Suppressor macrophage (primary cell): Measurements from ENCODE around the gene GTPBP6.

Experiments
- DNase-seq, 4 experiments: peaks; one replicate each; pipeline ENCODE4 v3.0.0-alpha.2; 2020 to 2022
- total RNA-seq, 17 experiments: gene quantifications; one replicate each; lab custom pipeline; 2026; ENCODE audit warnings: mixed read lengths in 6 of 17, inconsistent platforms in 3 of 17; lab: John Stamatoyannopoulos, UW

Gene GTPBP6, protein sequence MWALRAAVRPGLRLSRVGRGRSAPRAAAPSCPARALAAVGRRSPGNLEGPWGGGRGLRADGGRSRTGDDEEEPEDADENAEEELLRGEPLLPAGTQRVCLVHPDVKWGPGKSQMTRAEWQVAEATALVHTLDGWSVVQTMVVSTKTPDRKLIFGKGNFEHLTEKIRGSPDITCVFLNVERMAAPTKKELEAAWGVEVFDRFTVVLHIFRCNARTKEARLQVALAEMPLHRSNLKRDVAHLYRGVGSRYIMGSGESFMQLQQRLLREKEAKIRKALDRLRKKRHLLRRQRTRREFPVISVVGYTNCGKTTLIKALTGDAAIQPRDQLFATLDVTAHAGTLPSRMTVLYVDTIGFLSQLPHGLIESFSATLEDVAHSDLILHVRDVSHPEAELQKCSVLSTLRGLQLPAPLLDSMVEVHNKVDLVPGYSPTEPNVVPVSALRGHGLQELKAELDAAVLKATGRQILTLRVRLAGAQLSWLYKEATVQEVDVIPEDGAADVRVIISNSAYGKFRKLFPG
- total RNA-seq = 16.8 to 55.2 (median 27.1) reads per million in 17 experiments

DNA sequence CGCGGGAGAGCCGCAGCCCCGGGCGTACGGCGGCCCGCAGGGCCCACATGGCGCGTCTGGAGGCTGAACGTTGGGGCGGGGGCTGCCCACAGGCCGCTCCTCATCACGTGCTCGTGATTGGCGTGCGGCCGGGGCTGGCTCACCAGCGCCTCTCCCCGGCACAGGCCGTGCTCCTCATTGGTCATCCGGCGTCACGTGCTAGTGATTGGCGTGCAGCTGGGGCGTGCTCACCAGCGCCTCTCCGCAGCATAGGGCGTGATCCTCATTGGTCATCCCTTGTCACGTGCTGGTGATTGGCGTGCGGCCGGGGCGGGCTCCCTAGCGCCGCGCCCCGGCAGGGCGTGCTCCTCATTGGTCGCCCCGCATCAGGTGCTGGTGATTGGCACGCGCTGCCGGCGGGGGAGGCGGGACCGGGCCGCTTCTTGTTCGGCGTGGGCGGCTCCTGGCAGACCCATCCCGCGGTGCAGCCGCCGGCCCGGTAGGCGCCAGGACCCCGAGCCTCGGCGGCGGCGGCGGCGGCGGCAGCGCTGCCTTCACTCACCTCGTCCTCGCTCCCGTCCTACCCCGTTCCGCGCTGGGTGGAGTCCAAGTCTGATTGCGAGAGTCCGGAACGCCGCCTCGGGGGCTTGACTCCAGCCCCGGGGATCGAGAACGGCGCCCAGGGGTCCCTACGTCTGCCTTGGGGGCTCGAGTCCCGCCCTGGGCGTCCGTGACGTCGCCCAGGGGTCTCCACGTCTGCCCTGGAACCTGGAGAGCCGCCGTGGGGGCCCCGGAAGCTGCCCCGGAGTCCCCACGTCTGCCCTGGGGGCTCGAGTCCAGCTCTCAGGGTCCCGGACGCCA lies at the start of gene GTPBP6:
TSS of gene GTPBP6 (minus strand) at position 58 of the 840 bp plus-strand sequence. CDS start at position 49, 9 bp downstream.
- DNase-seq = peak; percentile 100

DNA sequence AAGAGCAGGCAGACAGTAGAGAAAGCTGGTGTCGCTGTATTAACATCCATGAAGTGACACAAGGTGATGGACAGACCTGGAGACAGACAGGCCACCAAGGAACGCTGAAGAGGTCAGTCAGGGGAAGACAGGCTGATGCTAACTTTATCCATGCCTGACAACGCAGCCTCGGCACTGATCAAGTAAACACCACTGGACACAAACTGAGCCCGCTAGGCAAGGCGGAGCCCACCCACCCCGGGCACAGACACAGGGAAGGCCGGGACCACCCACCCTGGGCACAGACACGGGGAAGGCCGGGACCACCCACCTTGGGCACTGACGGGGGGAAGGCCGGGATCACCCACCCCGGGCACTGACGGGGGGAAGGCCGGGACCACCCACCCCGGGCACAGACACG lies 49.3 kb upstream of the GTPBP6 start:
- DNase-seq = no peak

GRCh38 chrX:367349-367748 lies 48.8 kb upstream of the GTPBP6 start:
- DNase-seq = no peak

DNA sequence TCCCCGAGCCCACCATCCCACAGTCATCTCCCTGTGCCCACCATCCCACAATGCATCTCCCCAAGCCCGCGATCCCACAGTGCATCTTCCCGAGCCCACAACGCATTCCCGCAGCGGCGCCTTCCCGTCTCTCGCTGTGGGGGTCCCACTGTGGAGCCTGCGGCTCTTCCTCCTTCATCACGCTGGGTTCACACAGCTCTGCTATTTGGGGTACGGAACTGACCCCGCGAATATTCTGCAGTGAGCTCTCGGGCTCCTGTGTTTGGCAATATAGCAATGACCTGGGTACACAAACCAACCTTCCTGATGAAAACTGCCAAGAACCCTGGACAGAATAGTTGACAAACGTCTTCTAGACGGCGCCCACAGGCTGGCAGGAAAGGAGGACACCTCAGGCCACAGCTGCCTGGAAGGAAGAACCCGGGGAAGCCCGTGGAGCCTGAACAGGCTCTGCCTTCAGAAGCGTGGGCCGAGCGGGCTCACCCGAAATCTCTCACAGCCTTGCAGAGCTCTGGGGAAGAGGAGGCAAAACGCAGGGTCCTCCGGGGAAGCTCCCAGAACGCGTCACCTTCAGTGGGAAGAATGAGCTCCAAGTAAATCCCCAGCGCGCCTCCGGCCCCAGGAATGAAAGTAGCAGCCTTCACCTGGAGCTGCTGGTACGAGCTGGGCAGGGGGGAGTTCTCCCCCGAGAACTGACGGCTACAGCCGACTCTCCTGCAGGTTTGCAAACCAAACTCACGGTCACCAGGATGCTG lies 45.2 kb upstream of the GTPBP6 start:
- no peak for DNase-seq

DNA sequence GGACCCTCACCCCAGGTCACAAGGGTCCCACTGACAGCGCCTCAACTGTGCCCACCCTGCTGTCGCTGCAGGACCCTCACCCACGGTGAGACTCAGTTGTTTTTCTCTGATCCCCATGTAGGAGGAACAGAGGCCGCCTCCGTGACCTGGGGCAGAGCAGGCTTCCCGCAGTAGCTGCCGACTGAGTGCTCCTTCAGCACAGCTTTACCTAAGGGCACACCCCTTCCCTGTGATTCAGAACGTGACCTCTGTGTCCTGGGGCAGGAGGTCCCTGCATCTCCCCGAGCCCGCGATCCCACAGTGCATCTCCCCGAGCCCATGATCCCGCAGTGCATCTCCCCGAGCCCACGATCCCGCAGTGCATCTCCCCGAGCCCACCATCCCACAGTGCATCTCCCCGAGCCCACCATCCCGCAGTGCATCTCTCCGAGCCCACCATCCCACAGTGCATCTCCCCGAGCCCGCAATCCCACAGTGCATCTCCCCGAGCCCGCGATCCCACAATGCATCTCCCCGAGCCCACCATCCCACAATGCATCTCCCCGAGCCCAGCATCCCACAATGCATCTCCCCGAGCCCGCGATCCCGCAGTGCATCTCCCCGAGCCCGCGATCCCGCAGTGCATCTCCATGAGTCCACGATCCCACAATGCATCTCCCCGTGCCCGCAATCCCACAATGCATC lies 44.5 kb upstream of the GTPBP6 start:
- DNase-seq = no peak

DNA sequence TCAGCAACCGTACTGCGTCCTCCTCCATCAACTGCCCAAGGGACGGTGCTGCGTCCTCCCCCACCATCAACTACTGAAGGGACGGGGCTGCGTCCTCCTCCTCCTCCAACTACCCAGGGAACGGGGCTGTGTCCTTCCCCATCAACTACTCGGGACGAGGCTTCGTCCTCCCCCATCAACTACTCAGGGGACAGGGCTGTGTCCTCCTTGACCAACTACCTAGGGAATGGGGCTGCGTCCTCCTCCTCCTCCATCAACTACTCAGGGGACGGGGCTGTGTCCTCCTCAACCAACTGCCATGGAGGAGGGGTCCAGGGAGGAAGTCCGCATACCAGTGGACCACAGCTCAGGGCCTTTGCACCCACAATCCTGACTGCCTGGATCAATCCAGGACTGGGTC lies 43.8 kb upstream of the GTPBP6 start:
- no peak for DNase-seq

- DNase-seq = no peak
Observed at GRCh38 chrX:361231-362145, 42.9 kb upstream of the GTPBP6 start.

- no peak for DNase-seq
Observed at GRCh38 chrX:360496-361150, 42.0 kb upstream of the GTPBP6 start.

DNA sequence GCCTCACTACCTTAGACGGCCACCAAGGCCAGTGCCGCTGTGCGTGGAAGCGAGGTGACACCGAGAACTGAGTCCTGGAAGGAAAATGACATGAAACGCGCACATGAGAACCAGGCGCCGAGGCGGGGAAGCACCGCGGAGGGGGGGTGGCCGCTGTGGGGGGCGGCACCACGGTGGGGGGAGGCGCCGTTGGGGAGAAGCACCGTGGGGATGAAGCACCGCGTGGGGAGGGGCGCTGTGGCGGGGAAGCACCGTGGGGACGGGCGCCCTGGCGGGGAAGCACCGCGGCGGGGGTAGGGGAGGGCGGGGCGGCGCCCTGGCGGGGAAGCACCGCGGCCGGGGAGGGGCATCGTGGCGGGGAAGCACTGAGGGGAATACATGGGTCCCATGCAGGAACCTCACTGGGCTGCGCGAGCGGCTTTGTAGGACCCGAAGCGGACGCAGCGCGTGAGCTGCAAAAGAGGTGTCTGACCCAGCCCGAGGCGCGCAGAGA lies 40.1 kb upstream of the GTPBP6 start:
- DNase-seq = no peak

DNA sequence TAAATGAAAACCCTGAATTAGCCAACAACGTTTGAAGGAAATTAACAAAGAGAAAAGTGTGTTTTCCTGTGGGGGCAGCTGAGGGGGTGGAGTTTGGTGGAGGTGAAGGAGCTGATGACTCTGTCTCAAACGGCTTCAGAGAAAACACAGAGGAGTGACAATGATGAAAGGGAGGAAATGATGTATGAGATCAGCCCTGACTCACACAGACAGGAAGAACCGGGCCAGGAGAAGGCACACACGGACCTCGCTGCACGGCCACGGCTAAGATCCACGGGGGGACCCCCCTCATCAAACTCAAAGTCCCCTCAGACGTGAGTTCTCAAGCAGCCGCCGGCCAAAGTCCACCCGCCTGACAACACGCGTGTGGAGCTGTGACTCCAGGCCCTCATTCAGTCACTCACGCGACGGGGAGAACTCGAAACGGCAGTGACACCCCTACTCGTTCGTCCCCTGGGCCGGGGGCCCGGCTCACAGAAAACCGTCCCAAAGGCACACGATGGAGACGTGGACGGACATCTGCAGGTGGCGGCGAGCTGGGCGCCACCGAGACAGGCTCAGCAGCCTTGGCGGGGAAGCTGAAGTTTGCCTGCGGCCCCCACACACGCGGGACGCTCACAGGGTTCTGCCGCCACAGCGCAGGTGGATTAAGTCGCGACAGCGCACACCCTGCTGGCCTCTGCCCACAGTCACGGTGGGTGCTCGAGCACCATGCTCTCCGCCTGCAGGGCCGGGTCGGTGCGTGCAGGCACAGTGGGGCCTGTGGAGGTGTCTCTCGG lies 39.3 kb upstream of the GTPBP6 start:
- peak; percentile 2 to 43 (median 24) for DNase-seq

- no peak for DNase-seq
Observed at GRCh38 chrX:357035-357692, 38.6 kb upstream of the GTPBP6 start.

DNA sequence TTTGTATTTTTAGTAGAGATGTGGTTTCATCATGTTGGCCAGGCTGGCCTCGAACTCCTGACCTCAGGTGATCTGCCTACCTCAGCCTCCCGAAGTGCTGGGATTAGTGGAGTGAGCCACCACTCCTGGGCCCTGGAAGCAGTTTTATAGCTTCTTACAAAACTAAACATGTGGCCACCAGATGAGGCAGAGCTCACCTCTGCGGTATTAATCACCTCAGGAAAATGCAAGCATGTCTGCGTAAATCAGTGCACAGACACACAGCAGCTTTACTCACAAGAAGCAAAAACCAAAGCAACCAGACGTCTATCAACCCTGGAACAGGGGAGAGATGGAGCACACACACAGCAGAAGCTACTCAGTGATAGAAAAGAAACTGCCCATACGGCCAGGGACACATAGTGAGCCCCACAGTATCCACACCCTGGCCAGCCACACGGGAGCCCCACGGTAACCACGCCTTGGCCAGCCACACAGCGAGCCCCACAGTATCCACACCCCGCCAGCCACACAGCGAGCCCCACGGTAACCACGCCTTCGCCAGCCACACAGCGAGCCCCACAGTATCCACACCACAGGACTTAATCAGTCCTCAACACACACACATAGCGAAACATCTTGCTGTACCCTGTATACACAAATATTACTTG lies 37.9 kb upstream of the GTPBP6 start:
- no peak for DNase-seq

DNA sequence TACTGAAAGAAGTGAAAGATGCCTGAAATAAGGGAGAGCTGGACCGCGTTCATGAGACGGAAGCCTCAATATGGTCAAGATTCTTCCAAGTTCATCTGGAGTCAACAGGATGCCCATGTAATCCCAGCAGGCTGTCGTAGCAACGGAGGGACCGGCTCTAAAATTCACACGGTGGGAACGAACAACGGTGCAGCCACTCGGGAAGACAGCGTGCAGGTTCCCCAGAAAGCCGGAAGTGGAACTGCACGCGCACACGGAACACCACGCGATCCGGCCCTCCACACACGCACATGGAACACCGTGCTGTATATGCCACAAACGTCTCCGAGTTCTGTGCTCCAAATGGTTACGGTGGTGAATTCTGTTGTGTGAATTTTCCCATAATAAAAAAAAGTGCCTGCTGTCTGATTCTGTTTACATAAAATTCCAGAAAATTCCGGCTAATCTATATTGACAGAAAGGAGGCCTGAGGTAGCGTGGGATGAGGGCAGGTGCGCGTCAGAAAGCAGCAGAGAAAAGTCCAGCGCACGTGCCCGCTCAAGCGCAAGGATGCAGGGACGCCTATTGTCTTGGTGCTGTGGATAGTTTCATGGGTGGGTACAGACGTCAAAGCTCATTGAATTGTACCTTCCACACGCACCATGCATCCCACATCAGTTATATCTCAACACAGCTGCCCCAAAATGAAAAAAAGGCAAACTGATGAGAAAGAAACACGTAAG lies 36.9 kb upstream of the GTPBP6 start:
- DNase-seq = no peak

DNA sequence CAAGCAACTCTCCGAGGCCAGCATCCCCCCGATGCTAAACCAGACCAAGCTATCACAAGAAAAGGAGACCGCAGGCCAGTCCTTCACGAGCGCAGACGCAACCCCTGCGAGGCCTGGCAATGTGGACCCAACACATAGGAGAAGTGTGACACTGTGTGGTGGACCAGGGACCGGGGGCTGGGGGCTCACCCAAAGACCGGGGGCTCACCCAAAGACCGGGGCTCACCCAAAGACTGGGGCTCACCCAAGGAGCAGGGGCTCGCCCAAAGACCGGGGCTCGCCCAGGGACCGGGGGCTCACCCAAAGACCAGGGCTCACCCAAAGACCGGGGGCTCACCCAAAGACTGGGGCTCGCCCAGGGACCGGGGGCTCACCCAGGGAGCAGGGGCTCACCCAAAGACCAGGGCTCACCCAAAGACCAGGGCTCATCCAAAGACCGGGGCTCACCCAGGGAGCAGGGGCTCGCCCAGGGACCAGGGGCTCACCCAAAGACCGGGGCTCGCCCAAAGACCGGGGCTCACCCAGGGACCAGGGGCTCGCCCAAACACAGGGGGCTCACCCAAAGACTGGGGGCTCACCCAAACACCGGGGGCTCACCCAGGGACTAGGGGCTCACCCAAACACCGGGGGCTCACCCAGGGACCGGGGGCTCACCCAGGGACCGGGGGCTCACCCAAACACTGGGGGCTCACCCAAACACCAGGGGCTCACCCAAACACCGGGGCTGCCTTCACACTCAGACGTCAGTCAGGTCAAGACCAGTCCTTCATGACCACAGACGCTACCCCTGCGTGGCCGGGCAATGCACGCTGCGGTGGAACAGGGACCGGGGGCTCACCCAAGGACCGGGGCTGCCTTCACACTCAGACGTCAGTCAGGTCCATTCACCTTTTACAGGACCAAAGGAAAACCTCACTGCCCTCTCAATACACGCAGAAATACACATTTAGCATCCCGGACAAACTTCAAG lies 35.3 kb upstream of the GTPBP6 start:
- no peak for DNase-seq

- DNase-seq = no peak
Observed at GRCh38 chrX:352582-353314, 34.2 kb upstream of the GTPBP6 start.

DNA sequence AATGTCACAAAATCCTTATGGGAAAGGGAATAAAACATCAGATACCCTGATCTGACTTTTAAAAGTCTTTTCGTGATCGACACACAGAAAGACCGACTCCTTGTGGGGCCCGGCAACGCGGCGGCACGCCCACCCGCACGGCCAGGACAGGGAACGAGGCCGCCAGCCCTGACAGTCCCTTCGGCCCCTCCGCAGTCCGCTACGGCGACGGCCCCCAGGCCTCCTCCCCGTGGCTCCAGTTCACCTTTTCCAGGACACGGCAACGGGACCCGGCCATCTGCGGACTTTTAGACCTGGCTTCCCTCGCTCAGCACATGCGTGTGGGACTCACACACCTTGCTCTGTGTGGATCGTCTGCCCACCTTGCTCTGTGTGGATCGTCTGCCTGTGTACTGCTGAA lies 33.6 kb upstream of the GTPBP6 start:
- DNase-seq = no peak
